SK-N-MC (cell line): ENCODE measurements around the gene BLNK.

Experiments
- EZH2 ChIP-seq: fragments of 200-600 bp; sonication (generic); IDR thresholded peaks from one replicate; pipeline ENCODE4 v1.6.1; 2017; ENCODE audit warnings: antibody characterized with exemption
- POLR2AphosphoS5 ChIP-seq: IDR thresholded peaks from 2 replicates; pipeline ENCODE4 v1.6.1; 2012; ENCODE audit warnings: mild to moderate bottlenecking, low read depth, low read length, borderline replicate concordance

DNA sequence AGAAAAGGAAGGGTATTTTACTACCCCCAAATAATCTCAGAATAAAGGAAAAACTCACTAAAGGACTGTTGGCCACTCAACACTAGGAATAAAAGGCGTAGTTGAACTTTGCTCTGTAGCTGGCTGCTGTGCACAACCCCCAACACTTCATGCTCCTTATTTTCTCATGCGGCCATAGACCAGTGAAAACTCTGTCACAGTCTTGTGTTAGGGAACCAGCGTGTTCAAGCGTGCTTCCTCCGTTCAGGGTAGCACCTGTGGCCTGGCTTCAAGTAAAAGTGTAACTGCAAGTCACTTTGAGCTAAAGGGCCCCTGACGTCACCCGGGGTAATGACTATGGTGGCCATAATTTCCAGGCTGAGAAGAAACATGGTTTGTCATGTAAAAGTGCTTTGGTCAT is 27.0 kb downstream of the BLNK start:
- TF ChIP-seq POLR2AphosphoS5 = no peak
- no peak for TF ChIP-seq EZH2
